B cell (primary cell): ENCODE results near the gene IGFBP7.

Source experiments
- EZH2 ChIP-seq: IDR thresholded peaks from 2 replicates; pipeline ENCODE4 v1.6.1; 2012; ENCODE audit warnings: borderline replicate concordance, low read depth, mild to moderate bottlenecking, moderate library complexity, low read length; ENCODE audit not compliant: insufficient read depth, poor library complexity, severe bottlenecking
- TF ChIP-seq, protein P1 (sequence below): fragments of 200-600 bp; IDR thresholded peaks from one replicate; pipeline ENCODE4 v1.8.0; 2022; ENCODE audit warnings: antibody characterized with exemption, mild to moderate bottlenecking

DNA sequence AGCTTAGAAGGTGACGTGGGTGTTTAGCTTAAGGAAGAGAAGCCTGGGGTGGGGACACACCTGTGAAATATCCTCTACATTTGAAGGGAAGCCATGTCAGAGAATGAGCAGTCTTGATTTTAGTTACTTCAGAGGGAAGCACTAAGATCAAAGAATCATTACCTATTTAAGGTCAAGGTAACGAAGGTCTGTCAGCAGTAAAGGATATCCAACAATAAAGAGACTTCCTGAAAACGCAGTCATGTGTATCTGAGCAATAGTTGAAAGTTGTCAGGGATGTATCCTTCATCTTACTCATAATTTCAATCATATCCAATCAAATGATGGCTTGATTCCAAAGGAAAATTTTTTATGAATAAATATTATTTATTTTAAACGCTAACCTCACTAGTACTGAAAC is 33.5 kb downstream of the IGFBP7 start:
- TF ChIP-seq, protein P1, sequence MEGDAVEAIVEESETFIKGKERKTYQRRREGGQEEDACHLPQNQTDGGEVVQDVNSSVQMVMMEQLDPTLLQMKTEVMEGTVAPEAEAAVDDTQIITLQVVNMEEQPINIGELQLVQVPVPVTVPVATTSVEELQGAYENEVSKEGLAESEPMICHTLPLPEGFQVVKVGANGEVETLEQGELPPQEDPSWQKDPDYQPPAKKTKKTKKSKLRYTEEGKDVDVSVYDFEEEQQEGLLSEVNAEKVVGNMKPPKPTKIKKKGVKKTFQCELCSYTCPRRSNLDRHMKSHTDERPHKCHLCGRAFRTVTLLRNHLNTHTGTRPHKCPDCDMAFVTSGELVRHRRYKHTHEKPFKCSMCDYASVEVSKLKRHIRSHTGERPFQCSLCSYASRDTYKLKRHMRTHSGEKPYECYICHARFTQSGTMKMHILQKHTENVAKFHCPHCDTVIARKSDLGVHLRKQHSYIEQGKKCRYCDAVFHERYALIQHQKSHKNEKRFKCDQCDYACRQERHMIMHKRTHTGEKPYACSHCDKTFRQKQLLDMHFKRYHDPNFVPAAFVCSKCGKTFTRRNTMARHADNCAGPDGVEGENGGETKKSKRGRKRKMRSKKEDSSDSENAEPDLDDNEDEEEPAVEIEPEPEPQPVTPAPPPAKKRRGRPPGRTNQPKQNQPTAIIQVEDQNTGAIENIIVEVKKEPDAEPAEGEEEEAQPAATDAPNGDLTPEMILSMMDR: no peak
- TF ChIP-seq EZH2: no peak
